Lung (tissue), 12 donors: ENCODE measurements around the gene NR2C2. TPM values are rescaled to one million over a fixed set of nuclear protein-coding genes. Genes with fewer than 3 reads are reported as not detected.
A peak's percentile ranks its signal among the peaks of the same experiment; 100 is the strongest.

ENCODE experiments used
- ATAC-seq: fragments of 200-7000 bp; cut with Tn5 transposase; one replicate; pipeline ENCODE4 v1.9.1; 2020; ENCODE audit warnings: moderate number of reproducible peaks; ENCODE audit not compliant: insufficient read depth, low FRiP score
- DNase-seq, 3 donors: peaks; one replicate each; pipeline ENCODE4 v3.0.0-alpha.2; 2013 to 2017
- H3K27ac ChIP-seq, 2 donors: one replicate each; pipeline ENCODE4 v1.5.1; 2013; ENCODE audit warnings: mild to moderate bottlenecking in 2 of 2, moderate library complexity in 2 of 2, control low read depth in 1 of 2, inconsistent platforms in 1 of 2, low read depth in 1 of 2, low read length in 1 of 2
- H3K27me3 ChIP-seq, 3 donors: one replicate each; pipeline ENCODE4 v1.5.1; 2013; ENCODE audit warnings: low read length in 2 of 3; ENCODE audit not compliant: control insufficient read depth in 3 of 3, insufficient read depth in 3 of 3
- H3K36me3 ChIP-seq, 4 donors: one replicate each; pipeline ENCODE4 v1.5.1; 2013; ENCODE audit warnings: low read length in 4 of 4, mild to moderate bottlenecking in 1 of 4, moderate library complexity in 1 of 4; ENCODE audit not compliant: control insufficient read depth in 4 of 4, insufficient read depth in 4 of 4
- H3K4me1 ChIP-seq, 5 donors: one replicate each; pipeline ENCODE4 v1.5.1; 2013; ENCODE audit warnings: low read length in 5 of 5, mild to moderate bottlenecking in 2 of 5, moderate library complexity in 1 of 5; ENCODE audit not compliant: control insufficient read depth in 5 of 5, insufficient read depth in 5 of 5
- H3K4me3 ChIP-seq: one replicate; pipeline ENCODE4 v1.5.1; 2013; ENCODE audit warnings: mild to moderate bottlenecking, control low read depth, moderate library complexity
- H3K9ac ChIP-seq, 2 donors: one replicate each; pipeline ENCODE4 v1.5.1; 2013; ENCODE audit warnings: low read length in 2 of 2, control low read depth in 1 of 2; ENCODE audit not compliant: insufficient read depth in 1 of 2
- H3K9me3 ChIP-seq, 4 donors: one replicate each; pipeline ENCODE4 v1.5.1; 2013; ENCODE audit warnings: low read length in 3 of 4, mild to moderate bottlenecking in 1 of 4, moderate library complexity in 1 of 4; ENCODE audit not compliant: control insufficient read depth in 4 of 4, insufficient read depth in 3 of 4
- WGBS, 2 donors: extraction: QIAGEN DNeasy Blood & Tissue Kit; methylation state at CpG; one replicate each; pipeline ENCODE4 v1.1.7; 2013; 5-methylcytosine and 5-hydroxymethylcytosine counted together
- polyA plus RNA-seq, 2 donors: library from polyadenylated mRNA; stranded (reverse); fragments of 200-250 nt; gene quantifications; one replicate each; pipeline ENCODE4 v1.2.1, GENCODE V29; 2013
- total RNA-seq, 2 donors: library from RNA; depleted of rRNA in 1 of 2; stranded (reverse); fragments of >200 nt in 1 of 2; gene quantifications; one replicate each; pipeline ENCODE4 v1.2.1, GENCODE V29; 2014 to 2021
- TF ChIP-seq, protein P1 (sequence below): IDR thresholded peaks from 2 replicates; pipeline ENCODE4 v1.5.1; 2012; ENCODE audit warnings: mild to moderate bottlenecking; ENCODE audit errors: control extremely low read depth, extremely low read depth
- donor health status: control.
- donor health status: control.
- donor health status: Bipolar disorder and iron deficiency.
- donor health status: healthy.
- donor health status: DM: yes; HTN: yes; CAD: no.

The NR2C2 gene
- total and polyA plus RNA-seq, 4 donors = 9.2 to 71.0 (median 24.8) TPM

DNA sequence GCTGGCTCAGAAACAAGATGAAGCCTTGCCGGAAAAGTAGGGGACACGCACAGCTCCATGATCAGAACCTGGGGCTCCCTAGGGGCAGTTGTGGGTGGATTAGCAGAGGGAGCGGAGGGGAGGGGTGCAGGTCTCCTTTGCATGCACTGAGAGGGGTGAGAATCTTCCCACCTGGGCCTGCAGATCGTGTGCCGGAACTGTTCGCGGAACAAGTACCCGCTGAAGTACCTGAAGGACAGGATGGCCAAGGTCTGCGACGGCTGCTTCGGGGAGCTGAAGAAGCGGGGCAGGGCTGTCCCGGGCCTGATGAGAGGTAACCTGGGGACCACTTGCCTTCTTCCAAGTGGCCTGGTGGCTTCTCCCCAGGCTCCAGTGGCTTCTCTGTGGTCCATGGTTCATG lies 24.5 kb upstream of the NR2C2 start:
- Histone ChIP-seq H3K9me3 (no peaks in the 10 kb centered on the region), H3K4me1 (peaks cover 0 to 2% (median 0%) of the 10 kb centered on the region in 5 donors), H3K27ac (no peak overlapping the region), H3K36me3 (peaks cover 0 to 24% (median 12%) of the 10 kb centered on the region in 4 donors), H3K9ac (no peak overlapping the region), H3K27me3 (no peaks in the 10 kb centered on the region), H3K4me3 (no peak overlapping the region)
- 80 to 95% methylated on average over 13 of the region's 13 CpGs for whole genome bisulfite sequencing, 2 donors
- ATAC-seq = no peak
- no peak for DNase-seq
- TF ChIP-seq, protein P1, sequence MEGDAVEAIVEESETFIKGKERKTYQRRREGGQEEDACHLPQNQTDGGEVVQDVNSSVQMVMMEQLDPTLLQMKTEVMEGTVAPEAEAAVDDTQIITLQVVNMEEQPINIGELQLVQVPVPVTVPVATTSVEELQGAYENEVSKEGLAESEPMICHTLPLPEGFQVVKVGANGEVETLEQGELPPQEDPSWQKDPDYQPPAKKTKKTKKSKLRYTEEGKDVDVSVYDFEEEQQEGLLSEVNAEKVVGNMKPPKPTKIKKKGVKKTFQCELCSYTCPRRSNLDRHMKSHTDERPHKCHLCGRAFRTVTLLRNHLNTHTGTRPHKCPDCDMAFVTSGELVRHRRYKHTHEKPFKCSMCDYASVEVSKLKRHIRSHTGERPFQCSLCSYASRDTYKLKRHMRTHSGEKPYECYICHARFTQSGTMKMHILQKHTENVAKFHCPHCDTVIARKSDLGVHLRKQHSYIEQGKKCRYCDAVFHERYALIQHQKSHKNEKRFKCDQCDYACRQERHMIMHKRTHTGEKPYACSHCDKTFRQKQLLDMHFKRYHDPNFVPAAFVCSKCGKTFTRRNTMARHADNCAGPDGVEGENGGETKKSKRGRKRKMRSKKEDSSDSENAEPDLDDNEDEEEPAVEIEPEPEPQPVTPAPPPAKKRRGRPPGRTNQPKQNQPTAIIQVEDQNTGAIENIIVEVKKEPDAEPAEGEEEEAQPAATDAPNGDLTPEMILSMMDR = no peak

DNA sequence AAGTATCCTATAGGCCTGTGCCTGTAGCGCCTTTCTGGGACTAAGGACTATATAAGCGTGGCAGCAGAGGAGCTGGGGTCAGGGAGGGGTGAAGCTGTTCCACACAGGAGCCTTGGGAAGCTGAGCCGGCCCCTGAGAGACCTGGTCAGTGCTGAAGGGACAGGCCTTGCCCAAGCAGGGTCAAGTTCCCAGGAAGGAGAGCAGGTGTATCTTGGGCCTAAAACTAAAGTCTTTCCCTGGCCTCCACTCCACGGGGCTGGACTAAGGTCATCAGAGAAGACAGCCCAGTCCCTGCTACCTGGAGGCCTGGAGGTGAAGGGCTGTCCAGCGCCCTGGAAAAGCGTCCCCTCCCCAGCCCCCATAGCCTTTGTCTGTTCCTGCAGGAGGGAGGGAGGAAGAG lies 23.9 kb upstream of the NR2C2 start:
- 81 to 96% methylated on average over 6 of the region's 6 CpGs for WGBS, 2 donors
- Histone ChIP-seq H3K4me1 (peaks cover 0 to 2% (median 0%) of the 10 kb centered on the region in 5 donors), H3K27ac (no peak overlapping the region), H3K36me3 (peaks cover 0 to 24% (median 12%) of the 10 kb centered on the region in 4 donors), H3K9ac (no peak overlapping the region), H3K9me3 (no peaks in the 10 kb centered on the region), H3K4me3 (no peak overlapping the region), H3K27me3 (no peaks in the 10 kb centered on the region)
- DNase-seq (no peak), ATAC-seq (no peak)
- TF ChIP-seq, protein P1 = no peak

DNA sequence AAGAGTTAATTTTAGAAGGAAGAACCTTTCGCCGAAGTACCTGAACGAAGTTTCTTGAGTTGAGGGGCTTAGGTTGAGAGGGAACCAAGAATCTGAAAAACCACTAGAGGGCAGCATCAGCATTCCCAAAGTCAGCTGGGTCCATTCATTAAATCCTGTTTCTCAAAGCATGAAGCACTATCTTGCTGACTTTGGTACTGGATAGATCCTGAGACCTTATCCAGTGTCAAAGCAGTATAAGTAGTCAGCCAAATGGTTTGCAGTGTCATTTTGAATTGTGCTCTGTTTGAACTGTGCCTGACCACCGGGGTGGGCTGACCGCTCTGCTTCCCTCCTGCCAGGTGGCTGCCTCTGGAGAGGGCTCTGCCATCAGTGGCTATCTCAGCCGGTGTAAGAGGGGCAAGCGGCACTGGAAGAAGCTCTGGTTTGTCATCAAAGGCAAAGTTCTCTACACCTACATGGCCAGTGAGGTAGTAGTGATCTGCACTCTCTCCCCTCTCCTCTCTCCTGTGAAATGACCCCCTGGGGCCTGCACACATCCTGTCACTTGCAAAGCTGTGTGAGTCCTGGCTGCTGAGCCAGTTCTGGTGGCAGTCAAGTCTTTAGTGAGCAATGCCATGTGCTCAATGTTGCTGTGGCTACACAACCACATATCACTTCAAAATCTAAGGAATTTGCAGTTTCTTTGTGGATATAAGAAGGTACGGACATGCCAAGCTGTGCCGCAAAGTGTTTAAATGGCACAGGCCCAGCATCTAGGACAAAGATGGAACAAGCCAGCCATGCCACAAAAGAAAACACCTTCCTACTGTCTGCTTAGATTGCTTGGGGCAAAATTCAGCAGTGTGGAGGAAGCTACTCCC lies 21.4 kb upstream of the NR2C2 start:
- no peaks in the 10 kb centered on the region for H3K9me3 ChIP-seq
- H3K9ac ChIP-seq = no peak overlapping the region
- no peak overlapping the region for H3K4me3 ChIP-seq
- TF ChIP-seq, protein P1 = peak; percentile 47
- peaks cover 0 to 2% (median 0%) of the 10 kb centered on the region in 5 donors for H3K4me1 ChIP-seq
- ATAC-seq = peak; percentile 36
- no peaks in the 10 kb centered on the region for H3K27me3 ChIP-seq
- H3K27ac ChIP-seq = no peak overlapping the region
- WGBS, 2 donors = 73 to 74% methylated on average over 9 of the region's 9 CpGs
- peaks cover 0 to 24% (median 17%) of the 10 kb centered on the region in 4 donors for H3K36me3 ChIP-seq
- DNase-seq = peak; percentile 43 to 83 (median 74)
